Measurements from ENCODE around the gene LHX1. TPM values are rescaled to one million over a fixed set of nuclear protein-coding genes. Genes with fewer than 3 reads are reported as not detected.

Gene LHX1
- total and polyA plus RNA-seq, 10 of the 15 experiments (the other 5 are each of a cell fraction or from before 2014, with no cell fraction given), result not detected

DNA sequence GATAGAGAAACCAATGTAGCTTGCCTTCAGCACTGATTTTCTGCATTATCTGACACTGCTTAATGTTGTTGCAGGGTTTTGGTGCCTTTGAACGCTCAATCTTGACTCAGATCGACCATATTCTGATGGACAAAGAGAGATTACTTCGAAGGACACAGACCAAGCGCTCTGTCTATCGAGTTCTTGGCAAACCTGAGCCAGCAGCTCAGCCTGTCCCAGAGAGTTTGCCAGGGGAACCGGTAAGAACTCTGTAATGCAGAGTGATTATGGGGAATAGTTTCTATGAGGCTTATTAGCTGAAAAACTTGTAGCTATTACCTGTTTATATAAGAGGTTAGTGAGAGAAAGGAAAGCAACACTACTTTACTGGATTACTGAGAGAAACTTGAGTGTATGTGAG is 51.9 kb downstream of the LHX1 start (continued):
- TF ChIP-seq, protein P1, sequence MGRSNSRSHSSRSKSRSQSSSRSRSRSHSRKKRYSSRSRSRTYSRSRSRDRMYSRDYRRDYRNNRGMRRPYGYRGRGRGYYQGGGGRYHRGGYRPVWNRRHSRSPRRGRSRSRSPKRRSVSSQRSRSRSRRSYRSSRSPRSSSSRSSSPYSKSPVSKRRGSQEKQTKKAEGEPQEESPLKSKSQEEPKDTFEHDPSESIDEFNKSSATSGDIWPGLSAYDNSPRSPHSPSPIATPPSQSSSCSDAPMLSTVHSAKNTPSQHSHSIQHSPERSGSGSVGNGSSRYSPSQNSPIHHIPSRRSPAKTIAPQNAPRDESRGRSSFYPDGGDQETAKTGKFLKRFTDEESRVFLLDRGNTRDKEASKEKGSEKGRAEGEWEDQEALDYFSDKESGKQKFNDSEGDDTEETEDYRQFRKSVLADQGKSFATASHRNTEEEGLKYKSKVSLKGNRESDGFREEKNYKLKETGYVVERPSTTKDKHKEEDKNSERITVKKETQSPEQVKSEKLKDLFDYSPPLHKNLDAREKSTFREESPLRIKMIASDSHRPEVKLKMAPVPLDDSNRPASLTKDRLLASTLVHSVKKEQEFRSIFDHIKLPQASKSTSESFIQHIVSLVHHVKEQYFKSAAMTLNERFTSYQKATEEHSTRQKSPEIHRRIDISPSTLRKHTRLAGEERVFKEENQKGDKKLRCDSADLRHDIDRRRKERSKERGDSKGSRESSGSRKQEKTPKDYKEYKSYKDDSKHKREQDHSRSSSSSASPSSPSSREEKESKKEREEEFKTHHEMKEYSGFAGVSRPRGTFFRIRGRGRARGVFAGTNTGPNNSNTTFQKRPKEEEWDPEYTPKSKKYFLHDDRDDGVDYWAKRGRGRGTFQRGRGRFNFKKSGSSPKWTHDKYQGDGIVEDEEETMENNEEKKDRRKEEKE (IDR thresholded peaks at IDR 0.05), result no peak
- TF ChIP-seq, protein P2, sequence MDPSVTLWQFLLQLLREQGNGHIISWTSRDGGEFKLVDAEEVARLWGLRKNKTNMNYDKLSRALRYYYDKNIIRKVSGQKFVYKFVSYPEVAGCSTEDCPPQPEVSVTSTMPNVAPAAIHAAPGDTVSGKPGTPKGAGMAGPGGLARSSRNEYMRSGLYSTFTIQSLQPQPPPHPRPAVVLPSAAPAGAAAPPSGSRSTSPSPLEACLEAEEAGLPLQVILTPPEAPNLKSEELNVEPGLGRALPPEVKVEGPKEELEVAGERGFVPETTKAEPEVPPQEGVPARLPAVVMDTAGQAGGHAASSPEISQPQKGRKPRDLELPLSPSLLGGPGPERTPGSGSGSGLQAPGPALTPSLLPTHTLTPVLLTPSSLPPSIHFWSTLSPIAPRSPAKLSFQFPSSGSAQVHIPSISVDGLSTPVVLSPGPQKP (IDR thresholded peaks at IDR 0.05; ENCODE audit: low read depth, low read length), result no peak
- TF ChIP-seq IKZF2 (IDR thresholded peaks at IDR 0.05), result no peak
- no peak for TF ChIP-seq ETV6 (conservative IDR thresholded peaks at IDR 0.05 in 1 of 2, IDR thresholded peaks at IDR 0.05 in 1 of 2; ENCODE audit: borderline replicate concordance in 1 of 2, low read depth in 1 of 2)
- TF ChIP-seq SMAD5 (IDR thresholded peaks at IDR 0.05; ENCODE audit: low read depth), result no peak
- no peak for TF ChIP-seq E4F1 (IDR thresholded peaks at IDR 0.05; ENCODE audit: borderline replicate concordance, partially characterized antibody)
- no peak for TF ChIP-seq ZZZ3 (IDR thresholded peaks at IDR 0.05; ENCODE audit: control insufficient read depth, insufficient read length, low read depth)
- TF ChIP-seq CBX3 (IDR thresholded peaks at IDR 0.05; ENCODE audit: borderline replicate concordance, low read depth), result no peak
- no peak for TF ChIP-seq POLR2AphosphoS5 (IDR thresholded peaks at IDR 0.05; ENCODE audit: low read length)
- TF ChIP-seq, protein P3, sequence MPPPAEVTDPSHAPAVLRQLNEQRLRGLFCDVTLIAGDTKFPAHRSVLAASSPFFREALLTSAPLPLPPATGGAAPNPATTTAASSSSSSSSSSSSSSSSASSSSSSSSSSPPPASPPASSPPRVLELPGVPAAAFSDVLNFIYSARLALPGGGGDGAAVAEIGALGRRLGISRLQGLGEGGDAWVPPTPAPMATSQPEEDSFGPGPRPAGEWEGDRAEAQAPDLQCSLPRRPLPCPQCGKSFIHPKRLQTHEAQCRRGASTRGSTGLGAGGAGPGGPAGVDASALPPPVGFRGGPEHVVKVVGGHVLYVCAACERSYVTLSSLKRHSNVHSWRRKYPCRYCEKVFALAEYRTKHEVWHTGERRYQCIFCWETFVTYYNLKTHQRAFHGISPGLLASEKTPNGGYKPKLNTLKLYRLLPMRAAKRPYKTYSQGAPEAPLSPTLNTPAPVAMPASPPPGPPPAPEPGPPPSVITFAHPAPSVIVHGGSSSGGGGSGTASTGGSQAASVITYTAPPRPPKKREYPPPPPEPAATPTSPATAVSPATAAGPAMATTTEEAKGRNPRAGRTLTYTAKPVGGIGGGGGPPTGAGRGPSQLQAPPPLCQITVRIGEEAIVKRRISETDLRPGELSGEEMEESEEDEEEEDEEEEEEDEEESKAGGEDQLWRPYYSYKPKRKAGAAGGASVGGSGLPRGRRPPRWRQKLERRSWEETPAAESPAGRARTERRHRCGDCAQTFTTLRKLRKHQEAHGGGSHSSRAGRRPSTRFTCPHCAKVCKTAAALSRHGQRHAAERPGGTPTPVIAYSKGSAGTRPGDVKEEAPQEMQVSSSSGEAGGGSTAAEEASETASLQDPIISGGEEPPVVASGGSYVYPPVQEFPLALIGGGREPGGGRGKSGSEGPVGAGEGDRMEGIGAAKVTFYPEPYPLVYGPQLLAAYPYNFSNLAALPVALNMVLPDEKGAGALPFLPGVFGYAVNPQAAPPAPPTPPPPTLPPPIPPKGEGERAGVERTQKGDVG (CRISPR knock-in tag; IDR thresholded peaks at IDR 0.05), result no peak

All from GM12878 (cell line).